ENCODE measurements around the gene VAX1. TPM values are rescaled to one million over a fixed set of nuclear protein-coding genes. Genes with fewer than 3 reads are reported as not detected.
"Not testable (repeated sequence)": the region's sequence is repeated elsewhere in the genome, so short reads cannot be mapped to it uniquely, and the experiment has no call there.

Gene VAX1
- total and polyA plus RNA-seq, 8 donors: not detected

- no peaks in the 10 kb centered on the region for H3K36me3 ChIP-seq
- no peak for ATAC-seq
- H3K27ac ChIP-seq: no peak overlapping the region
- no peak for TF ChIP-seq CTCF (IDR thresholded peaks at IDR 0.05)
- H3K9me3 ChIP-seq: no peaks in the 10 kb centered on the region
- intact Hi-C loops (cut with DNase I): no loop called here
- 66 to 67% methylated on average over 3 of the region's 3 CpGs for WGBS, 2 donors
- FAIRE-seq: no peak
- H3K4me1 ChIP-seq: no peaks in the 10 kb centered on the region
- no peak overlapping the region for H3K4me3 ChIP-seq
- H3K27me3 ChIP-seq: no peaks in the 10 kb centered on the region
- DNase-seq: no peak
These were observed 51.5 kb downstream of the VAX1 start for GRCh38 chr10:117086546-117086945.

GRCh38 chr10:117084421-117085246 is 53.4 kb downstream of the VAX1 start:
- FAIRE-seq; H3K27ac ChIP-seq; intact Hi-C loops (cut with DNase I); H3K36me3 ChIP-seq; ATAC-seq; H3K4me3 ChIP-seq; H3K4me1 ChIP-seq; H3K27me3 ChIP-seq; H3K9me3 ChIP-seq; DNase-seq: not testable (repeated sequence)
- 65 to 71% methylated on average over 22 to 28 of the region's 31 CpGs for WGBS, 2 donors

Small RNA genes within 50 kb of the gene (microRNA-seq; reads per million reads assigned to microRNA genes)
- 0 reads per million in 2 donors for gene MIR3663

Other genes starting within 250 kb of the VAX1 start
- gene SHTN1, start 133.1 kb downstream of the VAX1 start, total RNA-seq: 10 to 100 TPM; 17.3 to 31.6 (median 24.3) TPM
- gene SHTN1, start 133.1 kb downstream of the VAX1 start, polyA plus RNA-seq: 10 to 100 TPM; 12.7 to 17.3 TPM
- not detected for gene KCNK18, start 59.2 kb upstream of the VAX1 start, total RNA-seq
- not detected for gene KCNK18, start 59.2 kb upstream of the VAX1 start, polyA plus RNA-seq
- gene SLC18A2, start 102.8 kb upstream of the VAX1 start, total RNA-seq: 1 to 10 TPM in 3 of 6 donors, under 1 TPM in 3; 0.39 to 2.4 (median 1.1) TPM
- 10 to 100 TPM in 1 of 2 donors, 1 to 10 TPM in 1; 5.9 to 25.5 TPM for gene SLC18A2, start 102.8 kb upstream of the VAX1 start, polyA plus RNA-seq
- gene PDZD8, start 237.2 kb upstream of the VAX1 start, total RNA-seq: 10 to 100 TPM; 29.4 to 55.9 (median 42.9) TPM
- 1 to 10 TPM; 4.6 to 7.6 TPM for gene PDZD8, start 237.2 kb upstream of the VAX1 start, polyA plus RNA-seq

Data from pancreas (tissue), 10 donors.